Right lobe of liver (tissue), 6 donors: ENCODE results near the gene DLG3. TPM values are rescaled to one million over a fixed set of nuclear protein-coding genes. Genes with fewer than 3 reads are reported as not detected.

ENCODE experiments used
- ATAC-seq, 4 donors: fragments of 200-7000 bp; cut with Tn5 transposase; one replicate each; pipeline ENCODE4 v1.9.1; 2020; ENCODE audit warnings: mild to moderate bottlenecking in 4 of 4, moderate library complexity in 4 of 4
- DNase-seq, 3 donors: peaks; one replicate each; pipeline ENCODE4 v3.0.0-alpha.2; 2020
- H3K27ac ChIP-seq, 3 donors: fragments of 200-600 bp; one replicate each; pipeline ENCODE4 v1.8.0; 2022
- H3K27me3 ChIP-seq, 2 donors: fragments of 200-600 bp; one replicate each; pipeline ENCODE4 v1.8.0; 2022
- H3K36me3 ChIP-seq, 4 donors: fragments of 200-600 bp; sonication (generic) in 1 of 4; one replicate each; pipeline versions ENCODE4 v1.5.1 to v1.8.0; 2017 to 2022; ENCODE audit warnings: control low read depth in 1 of 4
- H3K4me1 ChIP-seq, 4 donors: fragments of 200-600 bp; sonication (generic) in 1 of 4; one replicate each; pipeline versions ENCODE4 v1.5.1 to v1.8.0; 2017 to 2022; ENCODE audit warnings: control low read depth in 1 of 4
- H3K4me3 ChIP-seq, 3 donors: fragments of 200-600 bp; one replicate each; pipeline ENCODE4 v1.8.0; 2022
- H3K9me3 ChIP-seq, 4 donors: fragments of 200-600 bp; sonication (generic) in 1 of 4; one replicate each; pipeline versions ENCODE4 v1.5.1 to v1.8.0; 2017 to 2022; ENCODE audit warnings: control low read depth in 1 of 4
- POLR2A ChIP-seq: fragments of 450-650 bp; IDR thresholded peaks from one replicate; pipeline ENCODE4 v1.6.1; 2017; ENCODE audit warnings: antibody characterized with exemption, mild to moderate bottlenecking
- WGBS: methylation state at CpG from one replicate; pipeline ENCODE4 v1.1.6; 2018; ENCODE audit warnings: low coverage, low lambda C conversion rate; ENCODE audit not compliant: insufficient coverage; ENCODE audit errors: missing lambda C conversion rate; 5-methylcytosine and 5-hydroxymethylcytosine counted together
- intact Hi-C, 2 donors: fragments of 100-400 bp; cut with DNase I; formaldehyde crosslinking; loops; one replicate each; pipeline versions ENCODE4 v1.11.2 to v1.14.1; 2022
- total RNA-seq, 6 experiments: library from RNA; depleted of rRNA in 2 of 6; stranded (reverse); fragments of >200 nt in 2 of 6; fragmentation: NEBNext Ultra II Directional in 3 of 6; extraction: Animal tissue kit (Norgen Biotek cat#: 25700) in 3 of 6; gene quantifications; one replicate each; pipeline versions ENCODE4 v1.1.0 to v1.2.4, GENCODE V29; 2016 to 2023
- TF ChIP-seq, protein P1 (sequence below), 4 donors: fragments of 200-600 bp in 3 of 4; fragments of 450-650 bp in 1 of 4; IDR thresholded peaks; one replicate each; pipeline versions ENCODE4 v1.5.1 to v1.8.0; 2016 to 2022; ENCODE audit warnings: antibody characterized with exemption in 4 of 4, mild to moderate bottlenecking in 2 of 4
- donor health status: DM: no; HTN: yes; CAD: no.
- donor health status: DM: no; HTN: no; CAD: no.
- donor health status: DM: no; HTN: no; CAD: no.
- donor health status: DM: no; HTN: yes; CAD: no.
- donor health status: DM: no; HTN: yes; CAD: no.

The DLG3 gene
- total RNA-seq, 6 experiments from 2014 or later = 0.37 to 2.1 (median 1.1) TPM

DNA sequence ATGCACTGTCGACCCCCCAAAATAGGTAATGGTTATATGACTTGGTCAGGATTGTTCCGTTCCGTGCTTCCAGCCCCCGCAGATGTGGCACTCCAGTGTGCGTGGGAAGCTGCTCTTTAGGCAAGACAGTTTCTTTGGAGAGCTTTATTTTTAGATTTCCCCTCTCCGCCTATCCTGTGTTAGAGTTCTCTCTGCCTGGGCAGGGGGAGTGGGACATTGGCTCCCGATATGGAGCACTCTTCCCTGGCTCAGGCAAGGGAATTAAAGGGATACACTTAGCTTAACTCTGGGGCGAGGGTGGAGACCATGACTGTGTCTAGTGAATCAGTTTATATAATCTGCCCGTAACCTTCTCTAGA, 36.0 kb downstream of the DLG3 start:
- H3K4me1 ChIP-seq = no peaks in the 10 kb centered on the region
- 35% methylated on average over 5 of the region's 9 CpGs for WGBS
- intact Hi-C loops = no loop called here
- TF ChIP-seq, protein P1, sequence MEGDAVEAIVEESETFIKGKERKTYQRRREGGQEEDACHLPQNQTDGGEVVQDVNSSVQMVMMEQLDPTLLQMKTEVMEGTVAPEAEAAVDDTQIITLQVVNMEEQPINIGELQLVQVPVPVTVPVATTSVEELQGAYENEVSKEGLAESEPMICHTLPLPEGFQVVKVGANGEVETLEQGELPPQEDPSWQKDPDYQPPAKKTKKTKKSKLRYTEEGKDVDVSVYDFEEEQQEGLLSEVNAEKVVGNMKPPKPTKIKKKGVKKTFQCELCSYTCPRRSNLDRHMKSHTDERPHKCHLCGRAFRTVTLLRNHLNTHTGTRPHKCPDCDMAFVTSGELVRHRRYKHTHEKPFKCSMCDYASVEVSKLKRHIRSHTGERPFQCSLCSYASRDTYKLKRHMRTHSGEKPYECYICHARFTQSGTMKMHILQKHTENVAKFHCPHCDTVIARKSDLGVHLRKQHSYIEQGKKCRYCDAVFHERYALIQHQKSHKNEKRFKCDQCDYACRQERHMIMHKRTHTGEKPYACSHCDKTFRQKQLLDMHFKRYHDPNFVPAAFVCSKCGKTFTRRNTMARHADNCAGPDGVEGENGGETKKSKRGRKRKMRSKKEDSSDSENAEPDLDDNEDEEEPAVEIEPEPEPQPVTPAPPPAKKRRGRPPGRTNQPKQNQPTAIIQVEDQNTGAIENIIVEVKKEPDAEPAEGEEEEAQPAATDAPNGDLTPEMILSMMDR (IDR thresholded peaks at IDR 0.05) = no peak
- no peak for TF ChIP-seq POLR2A
- no peaks in the 10 kb centered on the region for H3K9me3 ChIP-seq
- H3K36me3 ChIP-seq = no peaks in the 10 kb centered on the region
- DNase-seq (no peak), ATAC-seq (no peak)
- H3K4me3 ChIP-seq = no peak overlapping the region
- H3K27ac ChIP-seq = no peak overlapping the region
- peaks cover 3 to 6% of the 10 kb centered on the region in 2 donors for H3K27me3 ChIP-seq

DNA sequence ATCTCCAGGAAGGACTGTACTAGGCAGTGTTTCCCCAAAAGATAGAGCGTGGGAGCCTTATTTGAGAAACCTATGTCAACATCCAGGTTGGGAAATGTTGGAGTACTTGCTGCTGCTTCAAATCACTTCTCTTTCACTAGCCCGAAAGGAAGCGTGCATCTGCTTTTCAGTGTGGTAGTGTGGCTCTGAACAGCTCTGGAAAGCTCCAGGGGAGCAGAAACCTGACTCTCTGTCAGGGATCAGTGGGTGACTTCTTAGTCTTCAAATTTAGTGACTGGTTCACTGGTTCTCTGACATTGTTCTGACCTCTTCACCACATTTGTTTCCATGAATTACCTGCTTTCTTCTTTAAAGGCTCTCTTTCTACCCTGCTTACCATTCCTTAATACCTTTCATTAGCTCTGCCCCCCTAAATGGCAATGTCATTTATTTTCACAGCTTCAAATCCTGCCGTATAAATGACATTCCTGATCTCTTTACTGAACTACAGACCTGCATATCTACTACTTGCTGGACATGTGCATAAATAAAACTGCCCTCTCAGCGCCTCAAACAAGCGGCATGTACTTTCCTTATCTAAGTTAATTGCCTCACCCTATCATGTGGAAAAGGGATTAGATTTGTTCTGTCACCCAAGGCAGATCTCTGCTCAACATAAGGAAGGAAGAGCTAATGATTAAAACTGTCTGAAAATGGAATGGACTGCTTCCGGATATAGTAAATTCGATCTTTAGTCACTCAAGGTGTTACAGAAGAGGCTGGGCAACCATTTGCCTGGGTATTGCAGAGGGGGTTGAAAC, 37.0 kb downstream of the DLG3 start:
- no peaks in the 10 kb centered on the region for H3K4me1 ChIP-seq
- H3K4me3 ChIP-seq = no peak overlapping the region
- no peaks in the 10 kb centered on the region for H3K9me3 ChIP-seq
- H3K36me3 ChIP-seq = no peaks in the 10 kb centered on the region
- H3K27me3 ChIP-seq = peaks cover 3 to 6% of the 10 kb centered on the region in 2 donors
- no peak for DNase-seq
- no peak for ATAC-seq
- no peak for TF ChIP-seq POLR2A
- TF ChIP-seq, protein P1 (IDR thresholded peaks at IDR 0.05) = no peak
- intact Hi-C loops = no loop called here
- 50% methylated on average over 6 of the region's 8 CpGs for WGBS
- no peak overlapping the region for H3K27ac ChIP-seq

DNA sequence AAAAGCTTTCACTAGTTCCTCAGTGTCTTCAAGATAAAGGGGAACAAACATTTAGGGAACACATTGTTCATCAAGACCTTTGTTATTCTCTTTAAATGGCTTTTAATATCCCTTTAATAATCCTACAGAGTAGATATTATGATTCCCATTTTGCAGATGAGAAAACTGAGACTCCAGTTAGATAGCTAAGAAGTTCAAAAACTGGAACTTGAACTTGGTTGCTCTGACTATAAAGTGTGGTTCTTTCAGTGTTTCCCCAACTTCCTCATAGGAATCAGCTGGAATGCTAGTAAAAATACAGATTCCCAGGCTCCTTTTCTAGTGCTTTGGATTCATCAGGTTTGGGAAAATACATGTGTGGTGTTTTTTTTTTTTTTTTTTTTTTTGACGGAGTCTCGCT, 37.7 kb downstream of the DLG3 start:
- intact Hi-C loops = no loop called here
- ATAC-seq (no peak), DNase-seq (no peak)
- WGBS = 72% methylated on average over 2 of the region's 2 CpGs
- no peak overlapping the region for H3K27ac ChIP-seq
- no peaks in the 10 kb centered on the region for H3K9me3 ChIP-seq
- H3K27me3 ChIP-seq = peaks cover 0 to 6% of the 10 kb centered on the region in 2 donors
- H3K4me3 ChIP-seq = no peak overlapping the region
- TF ChIP-seq, protein P1 (IDR thresholded peaks at IDR 0.05) = no peak
- TF ChIP-seq POLR2A = no peak
- no peaks in the 10 kb centered on the region for H3K4me1 ChIP-seq
- no peaks in the 10 kb centered on the region for H3K36me3 ChIP-seq

DNA sequence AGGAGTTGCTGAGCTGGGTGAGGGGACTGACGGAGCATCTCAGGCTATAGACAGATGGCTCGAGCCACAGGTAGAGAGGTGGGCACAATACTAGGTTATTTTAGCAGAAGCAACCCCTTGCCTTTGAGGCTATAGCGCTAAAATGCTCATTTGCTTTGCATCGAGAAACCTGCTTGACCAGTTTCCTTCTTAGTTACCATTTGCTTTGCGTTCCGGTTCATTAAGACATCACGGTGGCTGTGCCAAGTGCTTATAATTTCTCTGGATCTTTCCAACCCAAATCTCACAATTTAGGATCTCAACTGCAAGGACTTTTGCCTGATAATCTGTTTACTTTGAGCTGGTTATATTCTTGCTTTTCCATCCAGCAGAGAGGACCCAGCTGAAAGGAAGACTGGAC, 40.8 kb downstream of the DLG3 start:
- no peaks in the 10 kb centered on the region for H3K4me1 ChIP-seq
- no peaks in the 10 kb centered on the region for H3K9me3 ChIP-seq
- TF ChIP-seq, protein P1 (IDR thresholded peaks at IDR 0.05) = no peak
- no peak for TF ChIP-seq POLR2A
- no peak overlapping the region for H3K27ac ChIP-seq
- intact Hi-C loops = no loop called here
- ATAC-seq (no peak), DNase-seq (no peak)
- 77% methylated on average over 6 of the region's 7 CpGs for WGBS
- H3K36me3 ChIP-seq = no peaks in the 10 kb centered on the region
- no peaks in the 10 kb centered on the region for H3K27me3 ChIP-seq
- H3K4me3 ChIP-seq = no peak overlapping the region
